Activated CD4-positive, alpha-beta T cell treated with anti-CD3 and anti-CD28 coated beads, Interleukin-10, Interleukin-2, amounts not matched to agents 100 ng/mL and 50 ng/mL, durations not matched to agents 16 hours and 8 hours (primary cell): ENCODE measurements around the gene MIER2.
"Not testable (repeated sequence)": the region's sequence is repeated elsewhere in the genome, so short reads cannot be mapped to it uniquely, and the experiment has no call there.

Experiments
- DNase-seq: peaks from one replicate; pipeline ENCODE4 v3.0.0-alpha.2; 2020

Gene MIER2

GRCh38 chr19:281156-281853, 63.3 kb downstream of the MIER2 start:
- DNase-seq: no peak

GRCh38 chr19:280541-281009, 64.0 kb downstream of the MIER2 start:
- no peak for DNase-seq

DNA sequence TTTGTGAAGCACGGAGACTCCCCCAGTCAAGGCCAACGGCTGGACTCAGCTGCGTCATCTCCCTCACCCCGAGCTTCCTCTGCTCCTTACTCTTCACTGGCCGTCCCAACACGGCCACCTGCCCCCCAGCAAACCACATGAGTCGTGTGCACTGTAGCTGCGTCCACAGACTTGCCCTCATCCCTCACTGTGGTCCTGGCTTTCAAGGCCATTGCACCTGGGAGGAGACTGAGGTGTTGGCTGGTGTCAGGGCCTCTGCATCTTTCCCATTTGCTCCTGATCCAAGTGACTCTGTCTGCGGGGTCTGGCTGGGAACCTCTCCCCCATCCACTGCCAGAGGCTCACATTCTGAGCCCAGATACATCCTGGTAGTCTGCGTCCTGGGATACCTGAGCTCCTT, 64.9 kb downstream of the MIER2 start:
- DNase-seq: no peak

GRCh38 chr19:279231-279630, 65.4 kb downstream of the MIER2 start:
- DNase-seq: no peak

DNA sequence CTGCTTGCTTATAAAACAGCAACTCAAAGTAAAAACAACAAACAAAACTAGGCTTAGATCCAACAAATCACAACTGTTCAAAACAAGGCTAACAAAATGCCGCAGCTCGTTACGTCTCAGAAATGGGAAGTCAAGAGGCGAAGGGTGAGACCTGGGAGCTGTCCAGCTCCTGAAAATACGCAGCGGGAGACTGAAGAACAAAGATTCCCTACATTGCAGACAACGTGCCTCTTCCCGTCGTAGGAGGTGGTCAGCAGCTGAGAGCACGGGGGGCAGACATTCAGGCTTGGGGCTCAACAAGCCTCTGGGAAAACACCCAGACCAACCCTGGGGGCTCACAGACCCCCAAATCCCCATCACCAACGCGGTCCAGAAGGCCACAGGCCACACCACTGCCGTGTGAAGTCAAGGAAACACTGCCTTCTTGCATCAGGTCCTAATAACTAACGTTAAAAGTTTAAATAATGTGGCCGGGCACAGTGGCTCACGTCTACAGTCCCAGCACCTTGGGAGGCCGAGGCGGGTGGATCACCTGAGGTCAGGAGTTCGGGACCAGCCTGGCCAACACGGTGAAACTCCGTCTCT, 66.9 kb downstream of the MIER2 start:
- DNase-seq: no peak

DNA sequence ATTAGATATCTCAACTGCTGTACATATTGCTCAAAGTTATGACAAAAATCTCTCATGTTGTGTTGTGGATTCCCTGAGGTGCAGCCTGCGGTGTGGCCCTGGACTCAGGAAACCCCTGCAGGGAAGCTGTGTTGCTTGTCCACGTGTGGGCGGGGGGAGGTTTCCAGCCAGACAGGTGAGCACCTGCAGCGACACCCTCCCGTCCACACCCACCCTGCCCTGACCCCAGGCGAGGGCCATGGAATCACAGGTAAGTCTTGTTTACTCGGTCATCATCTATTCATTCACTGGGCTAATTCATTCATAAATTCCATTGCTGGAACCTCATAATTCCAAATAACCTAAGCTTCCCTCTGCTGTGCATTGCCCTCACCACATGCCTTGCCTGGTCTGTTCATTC, 67.5 kb downstream of the MIER2 start:
- DNase-seq: no peak

GRCh38 chr19:275958-276646, 68.5 kb downstream of the MIER2 start:
- DNase-seq: no peak

DNA sequence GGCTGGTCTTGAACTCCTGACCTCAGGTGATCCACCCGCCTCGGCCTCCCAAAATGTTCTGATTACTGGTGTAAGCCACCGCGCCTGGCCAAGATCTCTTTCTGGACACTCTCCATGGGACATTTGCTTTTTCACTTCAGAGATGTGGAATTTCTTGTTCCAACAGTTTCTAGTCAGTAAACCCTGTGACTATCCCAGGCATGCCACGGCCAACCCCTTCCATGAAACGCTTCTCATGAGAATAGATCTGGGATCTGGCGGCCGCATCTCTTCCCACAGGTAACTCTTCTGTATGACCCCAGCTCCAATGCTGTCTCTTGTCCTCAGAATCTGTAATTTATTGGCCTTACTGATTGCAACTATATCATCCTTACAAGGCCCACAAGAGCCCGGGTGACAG, 69.6 kb downstream of the MIER2 start:
- DNase-seq: no peak

DNA sequence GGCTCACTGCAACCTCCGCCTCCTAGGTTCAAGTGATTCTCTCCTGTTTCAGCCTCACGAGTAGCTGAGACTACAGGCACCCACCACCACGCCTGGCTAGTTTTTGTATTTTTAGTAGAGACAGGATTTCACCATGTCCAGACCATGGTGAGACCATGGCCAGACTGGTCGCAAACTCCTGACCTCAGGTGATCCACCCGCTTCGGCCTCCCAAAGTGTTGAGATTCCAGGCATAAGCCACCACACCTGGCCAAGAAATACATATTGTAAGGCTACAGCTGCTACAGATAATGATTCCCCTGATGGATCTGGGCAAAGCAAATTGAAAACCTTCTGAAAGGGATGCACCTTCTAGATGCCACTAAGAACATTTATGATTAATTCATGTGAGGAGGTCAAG, 71.2 kb downstream of the MIER2 start:
- no peak for DNase-seq

- no peak for DNase-seq
These were observed 72.7 kb downstream of the MIER2 start for GRCh38 chr19:271856-272255.

GRCh38 chr19:270766-271318, 73.8 kb downstream of the MIER2 start:
- DNase-seq: not testable (repeated sequence)

GRCh38 chr19:269241-269640, 75.4 kb downstream of the MIER2 start:
- DNase-seq: no peak

DNA sequence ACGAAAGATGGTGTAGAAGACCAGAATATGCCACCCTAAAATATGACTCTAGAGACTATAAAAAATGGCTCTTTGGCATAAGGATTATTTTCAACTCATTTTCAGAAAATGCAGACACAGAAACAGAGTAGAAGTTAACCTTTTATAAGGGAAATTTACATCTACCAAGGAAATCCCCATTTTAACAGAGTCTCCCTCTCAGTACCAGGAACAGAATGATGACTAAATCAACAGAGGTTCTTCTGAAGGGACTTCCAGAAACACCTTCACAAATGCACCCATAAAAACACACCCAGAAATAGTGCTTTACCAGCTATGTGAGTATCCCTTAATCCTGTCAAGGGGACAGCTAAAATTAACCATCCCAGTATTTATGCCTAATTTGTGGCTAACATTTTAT, 82.5 kb downstream of the MIER2 start:
- DNase-seq: peak; percentile 14

- not testable (repeated sequence) for DNase-seq
These were observed 87.8 kb downstream of the MIER2 start for GRCh38 chr19:256804-257203.
